ENCODE measurements around the gene SEPTIN1. TPM values are rescaled to one million over a fixed set of nuclear protein-coding genes. Genes with fewer than 3 reads are reported as not detected.
"Not testable (repeated sequence)": the region's sequence is repeated elsewhere in the genome, so short reads cannot be mapped to it uniquely, and the experiment has no call there.

Gene SEPTIN1
- total RNA-seq, 2 donors from 2014 or later: 223 to 233 TPM

DNA sequence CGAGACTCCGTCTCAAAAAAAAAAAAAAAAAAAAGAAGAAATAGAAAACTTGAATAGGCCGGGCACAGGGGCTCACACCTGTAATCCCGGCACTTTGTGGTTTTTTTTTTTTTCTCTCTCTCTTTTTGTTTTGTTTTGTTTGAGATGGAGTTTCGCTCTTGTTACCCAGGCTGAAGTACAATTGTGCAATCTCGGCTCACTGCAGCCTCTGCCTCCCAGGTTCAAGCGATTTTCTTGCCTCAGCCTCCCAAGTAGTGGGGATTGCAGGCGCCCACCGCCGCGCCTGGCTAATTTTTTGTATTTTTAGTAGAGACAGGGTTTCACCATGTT is 38.9 kb downstream of the SEPTIN1 start:
- not testable (repeated sequence) for H3K36me3 Mint-ChIP-seq (ENCODE audit: insufficient read depth in 2 of 2); H3K27me3 Mint-ChIP-seq (ENCODE audit: low read depth); DNase-seq; H3K27ac Mint-ChIP-seq; ATAC-seq (replicated peaks in 1 of 2); H3K4me3 Mint-ChIP-seq; H3K9me3 Mint-ChIP-seq
- peaks cover 14% of the 10 kb centered on the region for H3K4me1 Mint-ChIP-seq (ENCODE audit: low read depth)

- H3K27ac Mint-ChIP-seq: no peak overlapping the region
- H3K27me3 Mint-ChIP-seq (ENCODE audit: low read depth): no peaks in the 10 kb centered on the region
- H3K4me3 Mint-ChIP-seq: no peak overlapping the region
Observed at GRCh38 chr16:30342751-30343490, 39.4 kb downstream of the SEPTIN1 start.

GRCh38 chr16:30341971-30342370 is 40.4 kb downstream of the SEPTIN1 start:
- H3K4me1 Mint-ChIP-seq (ENCODE audit: low read depth): peaks cover 14% of the 10 kb centered on the region
- not testable (repeated sequence) for H3K4me3 Mint-ChIP-seq; H3K27me3 Mint-ChIP-seq (ENCODE audit: low read depth); H3K9me3 Mint-ChIP-seq; H3K27ac Mint-ChIP-seq; ATAC-seq (replicated peaks in 1 of 2); DNase-seq; H3K36me3 Mint-ChIP-seq (ENCODE audit: insufficient read depth in 2 of 2)

More at GRCh38 chr16:30342751-30343490, 39.4 kb downstream of the SEPTIN1 start:
- Mint-ChIP-seq H3K9me3 (no peaks in the 10 kb centered on the region), H3K4me1 (ENCODE audit: low read depth) (peaks cover 14% of the 10 kb centered on the region), H3K36me3 (ENCODE audit: insufficient read depth in 2 of 2) (peaks cover 0 to 2% of the 10 kb centered on the region in 2 donors)
- ATAC-seq (replicated peaks in 1 of 2) (no peak), DNase-seq (no peak)

- H3K9me3 Mint-ChIP-seq: no peaks in the 10 kb centered on the region
- H3K27me3 Mint-ChIP-seq (ENCODE audit: low read depth): no peaks in the 10 kb centered on the region
- ATAC-seq (replicated peaks in 1 of 2): peak in 1 of 2 donors; percentile 16
- no peak overlapping the region for H3K4me3 Mint-ChIP-seq
- no peak for DNase-seq
- H3K36me3 Mint-ChIP-seq (ENCODE audit: insufficient read depth in 2 of 2): peaks cover 0 to 2% of the 10 kb centered on the region in 2 donors
- H3K4me1 Mint-ChIP-seq (ENCODE audit: low read depth): peaks cover 20% of the 10 kb centered on the region
- no peak overlapping the region for H3K27ac Mint-ChIP-seq
Observed at GRCh38 chr16:30340621-30341020, 41.7 kb downstream of the SEPTIN1 start.

DNA sequence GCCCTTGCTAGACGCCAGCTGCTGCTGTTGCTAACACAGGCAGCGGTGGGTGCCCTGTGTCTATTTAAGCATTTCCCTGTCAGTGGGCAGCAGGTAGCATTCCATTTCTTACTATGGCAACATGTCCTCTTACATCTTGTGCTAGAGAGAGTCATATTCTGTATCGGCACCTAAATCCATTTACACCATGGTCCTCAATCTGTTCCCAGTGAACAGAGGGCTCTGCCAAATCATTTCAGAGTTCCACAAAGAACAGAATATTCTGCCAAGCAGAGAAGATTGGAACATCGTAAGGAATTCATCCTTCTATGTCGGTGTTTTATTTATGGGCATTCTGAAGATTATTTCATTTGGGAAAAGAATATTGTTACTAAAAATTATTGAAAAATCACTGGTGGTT is 43.6 kb downstream of the SEPTIN1 start:
- not testable (repeated sequence) for DNase-seq; ATAC-seq (replicated peaks in 1 of 2); H3K36me3 Mint-ChIP-seq (ENCODE audit: insufficient read depth in 2 of 2); H3K27ac Mint-ChIP-seq; H3K27me3 Mint-ChIP-seq (ENCODE audit: low read depth); H3K9me3 Mint-ChIP-seq; H3K4me3 Mint-ChIP-seq
- H3K4me1 Mint-ChIP-seq (ENCODE audit: low read depth): peaks cover 25% of the 10 kb centered on the region

- H3K4me3 Mint-ChIP-seq: not testable (repeated sequence)
Observed at GRCh38 chr16:30337964-30338357, 44.4 kb downstream of the SEPTIN1 start.

GRCh38 chr16:30335598-30336474 is 46.5 kb downstream of the SEPTIN1 start:
- H3K4me1 Mint-ChIP-seq (ENCODE audit: low read depth): peaks cover 37% of the 10 kb centered on the region
- peaks cover 0 to 2% of the 10 kb centered on the region in 2 donors for H3K36me3 Mint-ChIP-seq (ENCODE audit: insufficient read depth in 2 of 2)
- ATAC-seq (replicated peaks in 1 of 2) (peak; percentile 5 to 25), DNase-seq (peak; percentile 33 to 37)
- H3K27ac Mint-ChIP-seq: peak overlapping the region; percentile 96
- peak overlapping the region; percentile 85 to 96 for H3K4me3 Mint-ChIP-seq
- no peaks in the 10 kb centered on the region for H3K9me3 Mint-ChIP-seq
- H3K27me3 Mint-ChIP-seq (ENCODE audit: low read depth): no peaks in the 10 kb centered on the region

More at GRCh38 chr16:30337964-30338357, 44.4 kb downstream of the SEPTIN1 start:
- not testable (repeated sequence) for DNase-seq; H3K27me3 Mint-ChIP-seq (ENCODE audit: low read depth); H3K9me3 Mint-ChIP-seq; ATAC-seq (replicated peaks in 1 of 2); H3K36me3 Mint-ChIP-seq (ENCODE audit: insufficient read depth in 2 of 2); H3K27ac Mint-ChIP-seq
- H3K4me1 Mint-ChIP-seq (ENCODE audit: low read depth): peaks cover 28% of the 10 kb centered on the region

GRCh38 chr16:30335028-30335597 is 47.2 kb downstream of the SEPTIN1 start:
- H3K9me3 Mint-ChIP-seq; H3K36me3 Mint-ChIP-seq (ENCODE audit: insufficient read depth in 2 of 2); H3K27me3 Mint-ChIP-seq (ENCODE audit: low read depth): not testable (repeated sequence)
- Mint-ChIP-seq H3K27ac (peak overlapping the region; percentile 96), H3K4me1 (ENCODE audit: low read depth) (peaks cover 35% of the 10 kb centered on the region), H3K4me3 (peak overlapping the region; percentile 85 to 96)
- DNase-seq (peak; percentile 87 to 88), ATAC-seq (replicated peaks in 1 of 2) (peak; percentile 79 to 80)

DNA sequence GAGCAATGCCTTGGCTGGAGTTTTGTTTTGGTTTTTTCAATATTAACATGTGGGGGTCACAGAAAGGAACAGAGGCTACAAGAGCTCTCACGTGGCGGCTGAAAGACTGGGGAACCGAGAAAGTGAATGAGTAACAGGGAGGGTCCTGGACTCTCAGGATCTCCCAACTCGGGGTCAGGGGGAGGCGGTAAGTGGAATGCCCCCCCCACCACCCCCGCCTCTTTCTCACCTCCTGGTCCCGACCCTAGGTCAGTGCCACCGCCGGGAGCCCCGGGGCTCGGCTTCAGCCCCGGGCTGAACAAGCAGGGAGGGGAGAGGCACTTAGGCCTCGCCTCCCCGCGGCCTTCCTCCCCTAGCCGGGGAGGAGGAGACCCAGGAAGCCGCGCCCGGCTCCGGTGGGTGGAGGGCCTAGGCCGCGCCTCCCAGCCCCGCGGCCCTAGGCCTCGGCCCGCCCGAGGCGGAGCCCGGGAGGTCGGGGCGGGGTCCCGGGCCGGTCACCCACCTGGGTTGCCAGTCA is 47.8 kb downstream of the SEPTIN1 start:
- not testable (repeated sequence) for H3K36me3 Mint-ChIP-seq (ENCODE audit: insufficient read depth in 2 of 2); H3K9me3 Mint-ChIP-seq; H3K27me3 Mint-ChIP-seq (ENCODE audit: low read depth)
- DNase-seq (peak; percentile 90 to 92), ATAC-seq (replicated peaks in 1 of 2) (peak; percentile 92 to 94)
- H3K4me3 Mint-ChIP-seq: peak overlapping the region; percentile 85 to 96
- peak overlapping the region; percentile 59 for H3K27ac Mint-ChIP-seq
- peaks cover 35% of the 10 kb centered on the region for H3K4me1 Mint-ChIP-seq (ENCODE audit: low read depth)

Other genes with a start within 250 kb of the SEPTIN1 start
- gene CORO1A, start 199.0 kb downstream of the SEPTIN1 start, total RNA-seq: 100 to 1,000 TPM; 843 to 987 TPM
- gene BOLA2B, start 188.9 kb downstream of the SEPTIN1 start, total RNA-seq: 10 to 100 TPM; 73.7 to 87.3 TPM
- gene SLX1A, start 188.7 kb downstream of the SEPTIN1 start, total RNA-seq: 100 to 1,000 TPM in 1 of 2 donors, 10 to 100 TPM in 1; 48.1 to 129 TPM
- gene SULT1A3, start 183.3 kb downstream of the SEPTIN1 start, total RNA-seq: 10 to 100 TPM; 16.6 to 20.1 TPM
- gene NPIPB13, start 134.1 kb downstream of the SEPTIN1 start, total RNA-seq: 10 to 100 TPM; 18.5 to 20.4 TPM
- 10 to 100 TPM; 61.9 to 63.5 TPM for gene CD2BP2, start 27.3 kb downstream of the SEPTIN1 start, total RNA-seq
- 10 to 100 TPM; 48.0 to 50.7 TPM for gene TBC1D10B, start 12.1 kb downstream of the SEPTIN1 start, total RNA-seq
- gene MYL11, start 7.8 kb downstream of the SEPTIN1 start, total RNA-seq: 1 to 10 TPM in 1 of 2 donors, not detected in 1; 2.0 TPM
- 10 to 100 TPM; 10.5 to 13.1 TPM for gene ZNF48, start 12.9 kb upstream of the SEPTIN1 start, total RNA-seq
- gene ZNF771, start 25.0 kb upstream of the SEPTIN1 start, total RNA-seq: 1 to 10 TPM; 5.8 to 6.3 TPM
- 10 to 100 TPM; 56.5 to 78.8 TPM for gene DCTPP1, start 47.5 kb upstream of the SEPTIN1 start, total RNA-seq
- gene SEPHS2, start 63.3 kb upstream of the SEPTIN1 start, total RNA-seq: 10 to 100 TPM; 67.0 to 82.1 TPM
- 100 to 1,000 TPM; 517 to 673 TPM for gene ITGAL, start 90.2 kb upstream of the SEPTIN1 start, total RNA-seq
- gene ZNF768, start 144.0 kb upstream of the SEPTIN1 start, total RNA-seq: 10 to 100 TPM; 21.0 to 22.5 TPM
- 1 to 10 TPM; 8.3 to 9.2 TPM for gene ZNF747, start 152.3 kb upstream of the SEPTIN1 start, total RNA-seq
- gene ZNF764, start 175.8 kb upstream of the SEPTIN1 start, total RNA-seq: 10 to 100 TPM; 10.7 to 12.7 TPM
- gene ZNF688, start 189.2 kb upstream of the SEPTIN1 start, total RNA-seq: 10 to 100 TPM; 14.5 TPM
- gene ZNF785, start 203.1 kb upstream of the SEPTIN1 start, total RNA-seq: 10 to 100 TPM; 10.9 to 12.6 TPM
- 10 to 100 TPM; 12.8 to 17.7 TPM for gene ZNF689, start 227.8 kb upstream of the SEPTIN1 start, total RNA-seq

All from activated T-cell treated with anti-CD3 and anti-CD28 coated beads, Interleukin-2, amount 50 U/mL, for 72 hours (primary cell).